Astrocyte (in vitro differentiated cells and primary cell): ENCODE results near the gene ASCC2. TPM values are rescaled to one million over a fixed set of nuclear protein-coding genes. Genes with fewer than 3 reads are reported as not detected.

Experiments used
- DNase-seq: peaks from one replicate; pipeline ENCODE4 v3.0.0-alpha.2; 2010; ENCODE audit warnings: low read depth
- FAIRE-seq: peaks from 2 replicates; lab custom pipeline; 2011; peaks lifted over from hg19 to GRCh38; lab: Jason Lieb, UNC
- H2AFZ ChIP-seq: 2 replicates; pipeline ENCODE4 v1.6.0; 2012; ENCODE audit warnings: low read depth, low read length, inconsistent platforms
- H3K27ac ChIP-seq: 2 replicates; pipeline ENCODE4 v1.5.1; 2011; ENCODE audit warnings: low read depth, low read length, inconsistent platforms
- H3K27me3 ChIP-seq: 2 replicates; pipeline ENCODE4 v1.6.0; 2011; ENCODE audit warnings: low read length, inconsistent platforms; ENCODE audit not compliant: insufficient read depth
- H3K36me3 ChIP-seq: 2 replicates; pipeline ENCODE4 v1.5.1; 2011; ENCODE audit warnings: low read length, inconsistent platforms; ENCODE audit not compliant: insufficient read depth
- H3K4me1 ChIP-seq: 2 replicates; pipeline ENCODE4 v1.5.1; 2011; ENCODE audit warnings: low read length, inconsistent platforms; ENCODE audit not compliant: insufficient read depth
- H3K4me2 ChIP-seq: 2 replicates; pipeline ENCODE4 v1.6.0; 2012; ENCODE audit warnings: low read length, inconsistent platforms
- H3K4me3 ChIP-seq: 2 replicates; pipeline ENCODE4 v1.5.1; 2011; ENCODE audit warnings: low read depth, mild to moderate bottlenecking, low read length, inconsistent platforms; ENCODE audit not compliant: insufficient read depth
- H3K79me2 ChIP-seq: 2 replicates; pipeline ENCODE4 v1.6.0; 2012; ENCODE audit warnings: mild to moderate bottlenecking, low read length, inconsistent platforms; ENCODE audit not compliant: insufficient read depth
- H3K9ac ChIP-seq: 2 replicates; pipeline ENCODE4 v1.6.0; 2012; ENCODE audit warnings: mild to moderate bottlenecking, low read length, inconsistent platforms
- H3K9me3 ChIP-seq: 2 replicates; pipeline ENCODE4 v1.5.1; 2012; ENCODE audit warnings: low read depth, mild to moderate bottlenecking, low read length, inconsistent platforms; ENCODE audit not compliant: insufficient read depth
- H4K20me1 ChIP-seq: 2 replicates; pipeline ENCODE4 v1.6.0; 2012; ENCODE audit warnings: low read length, inconsistent platforms; ENCODE audit not compliant: insufficient read depth
- H3K27ac Mint-ChIP-seq: one replicate; pipeline ENCODE4 v1.8.0; 2021; ENCODE audit warnings: mild to moderate bottlenecking, mixed read lengths; ENCODE audit not compliant: unreplicated experiment
- H3K27me3 Mint-ChIP-seq: one replicate; pipeline ENCODE4 v1.8.0; 2021; ENCODE audit warnings: low read depth, mixed read lengths; ENCODE audit not compliant: unreplicated experiment
- H3K36me3 Mint-ChIP-seq: one replicate; pipeline ENCODE4 v1.8.0; 2021; ENCODE audit warnings: low read depth, mixed read lengths; ENCODE audit not compliant: unreplicated experiment
- H3K4me1 Mint-ChIP-seq: one replicate; pipeline ENCODE4 v1.8.0; 2021; ENCODE audit warnings: low read depth, mixed read lengths; ENCODE audit not compliant: unreplicated experiment
- H3K4me3 Mint-ChIP-seq: one replicate; pipeline ENCODE4 v1.8.0; 2021; ENCODE audit warnings: mild to moderate bottlenecking, moderate library complexity, mixed read lengths; ENCODE audit not compliant: unreplicated experiment
- H3K9me3 Mint-ChIP-seq: one replicate; pipeline ENCODE4 v1.8.0; 2021; ENCODE audit warnings: mild to moderate bottlenecking, mixed read lengths; ENCODE audit not compliant: unreplicated experiment
- EZH2 ChIP-seq: IDR thresholded peaks from 2 replicates; pipeline ENCODE4 v1.6.1; 2012; ENCODE audit warnings: mild to moderate bottlenecking, low read length, inconsistent platforms; ENCODE audit not compliant: insufficient read depth
- total RNA-seq: library from RNA; stranded (reverse); gene quantifications from 2 replicates; pipeline ENCODE4 v1.2.1, GENCODE V29; 2021
- TF ChIP-seq, protein P1 (sequence below): IDR thresholded peaks from 2 replicates; pipeline ENCODE4 v1.5.1; 2011; ENCODE audit warnings: low read depth, mild to moderate bottlenecking, inconsistent platforms, low read length, moderate library complexity; ENCODE audit not compliant: insufficient read depth

Gene ASCC2
- total RNA-seq, 1 donor from 2014 or later: 71.2 TPM

GRCh38 chr22:29788339-29789279, 49.5 kb downstream of the ASCC2 start:
- Histone ChIP-seq H3K4me1 (no peaks in the 10 kb centered on the region), H3K4me3 (no peak overlapping the region), H3K9me3 (no peaks in the 10 kb centered on the region), H2AFZ (no peak overlapping the region), H3K79me2 (no peaks in the 10 kb centered on the region), H3K36me3 (peaks cover 21% of the 10 kb centered on the region), H4K20me1 (no peaks in the 10 kb centered on the region), H3K27me3 (no peaks in the 10 kb centered on the region), H3K4me2 (no peak overlapping the region), H3K9ac (no peak overlapping the region), H3K27ac (no peak overlapping the region)
- Mint-ChIP-seq H3K27me3 (no peaks in the 10 kb centered on the region), H3K36me3 (peaks cover 24% of the 10 kb centered on the region), H3K9me3 (no peaks in the 10 kb centered on the region), H3K4me1 (peaks cover 2% of the 10 kb centered on the region), H3K27ac (peak overlapping the region; percentile 11), H3K4me3 (no peak overlapping the region)
- DNase-seq (no peak), FAIRE-seq (no peak)
- TF ChIP-seq EZH2: no peak
- TF ChIP-seq, protein P1, sequence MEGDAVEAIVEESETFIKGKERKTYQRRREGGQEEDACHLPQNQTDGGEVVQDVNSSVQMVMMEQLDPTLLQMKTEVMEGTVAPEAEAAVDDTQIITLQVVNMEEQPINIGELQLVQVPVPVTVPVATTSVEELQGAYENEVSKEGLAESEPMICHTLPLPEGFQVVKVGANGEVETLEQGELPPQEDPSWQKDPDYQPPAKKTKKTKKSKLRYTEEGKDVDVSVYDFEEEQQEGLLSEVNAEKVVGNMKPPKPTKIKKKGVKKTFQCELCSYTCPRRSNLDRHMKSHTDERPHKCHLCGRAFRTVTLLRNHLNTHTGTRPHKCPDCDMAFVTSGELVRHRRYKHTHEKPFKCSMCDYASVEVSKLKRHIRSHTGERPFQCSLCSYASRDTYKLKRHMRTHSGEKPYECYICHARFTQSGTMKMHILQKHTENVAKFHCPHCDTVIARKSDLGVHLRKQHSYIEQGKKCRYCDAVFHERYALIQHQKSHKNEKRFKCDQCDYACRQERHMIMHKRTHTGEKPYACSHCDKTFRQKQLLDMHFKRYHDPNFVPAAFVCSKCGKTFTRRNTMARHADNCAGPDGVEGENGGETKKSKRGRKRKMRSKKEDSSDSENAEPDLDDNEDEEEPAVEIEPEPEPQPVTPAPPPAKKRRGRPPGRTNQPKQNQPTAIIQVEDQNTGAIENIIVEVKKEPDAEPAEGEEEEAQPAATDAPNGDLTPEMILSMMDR: no peak

- Histone ChIP-seq H4K20me1 (no peaks in the 10 kb centered on the region), H3K4me2 (no peak overlapping the region), H3K9me3 (no peaks in the 10 kb centered on the region), H3K9ac (no peak overlapping the region), H3K36me3 (peaks cover 19% of the 10 kb centered on the region), H2AFZ (no peak overlapping the region), H3K4me1 (no peaks in the 10 kb centered on the region), H3K79me2 (no peaks in the 10 kb centered on the region), H3K4me3 (no peak overlapping the region), H3K27ac (no peak overlapping the region), H3K27me3 (no peaks in the 10 kb centered on the region)
- Mint-ChIP-seq H3K4me3 (no peak overlapping the region), H3K4me1 (peaks cover 2% of the 10 kb centered on the region), H3K27me3 (no peaks in the 10 kb centered on the region), H3K27ac (no peak overlapping the region), H3K36me3 (peaks cover 22% of the 10 kb centered on the region), H3K9me3 (no peaks in the 10 kb centered on the region)
- no peak for FAIRE-seq
- TF ChIP-seq, protein P1: no peak
- TF ChIP-seq EZH2: no peak
- no peak for DNase-seq
These were observed 50.6 kb downstream of the ASCC2 start for GRCh38 chr22:29787371-29787980.
